HG03135 (cell line): ENCODE measurements around the gene NGF.
"Not testable (repeated sequence)": the region's sequence is repeated elsewhere in the genome, so short reads cannot be mapped to it uniquely, and the experiment has no call there.

ENCODE experiments used
- ATAC-seq: cut with Tn5 transposase; IDR thresholded peaks from one replicate; pipeline ENCODE4 v1.9.1; 2021; ENCODE audit warnings: mild to moderate bottlenecking, moderate library complexity; ENCODE audit not compliant: unreplicated experiment

Gene NGF

DNA sequence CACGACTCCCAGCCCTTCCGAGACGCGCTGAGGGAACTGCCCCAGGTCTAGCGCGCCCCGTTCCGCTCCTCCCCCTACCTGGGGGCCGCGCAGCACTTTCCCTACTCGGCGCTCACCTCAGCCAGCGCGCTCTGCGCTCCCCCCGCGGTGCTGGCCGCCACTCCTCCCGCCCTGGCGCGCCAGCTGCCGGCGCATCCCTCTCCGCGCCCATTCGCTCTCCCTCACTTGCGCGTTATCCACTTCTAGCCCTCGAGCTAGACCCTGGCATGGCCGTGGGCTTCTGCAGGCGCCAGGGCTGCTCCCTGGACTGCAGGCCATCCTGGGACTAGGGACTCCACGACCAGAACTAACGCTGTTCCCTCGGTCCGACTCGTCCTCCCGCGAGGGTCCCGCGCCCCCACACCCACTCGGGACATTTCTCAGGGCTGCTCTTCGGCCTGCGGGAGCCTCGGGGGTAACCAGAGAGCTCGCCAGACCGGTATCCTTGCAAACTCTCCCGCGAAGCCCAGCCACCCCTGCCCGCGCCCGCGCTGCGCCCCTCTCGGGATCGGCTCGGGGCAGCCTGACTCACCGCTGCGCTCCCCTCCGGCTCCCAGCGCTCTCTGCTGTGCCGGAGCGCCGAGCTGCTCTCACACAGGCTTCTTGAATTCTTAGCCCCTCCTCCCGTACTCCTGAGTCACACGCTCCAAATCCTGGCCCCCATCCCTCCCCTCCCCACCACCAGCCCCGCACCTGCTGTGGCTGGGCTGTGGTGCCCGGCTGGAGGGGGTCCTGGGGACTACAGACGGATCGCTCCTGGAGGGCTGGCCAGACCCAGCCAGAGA is at the start of gene NGF:
Gene NGF (minus strand): TSS at position 617 of the 824 bp plus-strand sequence. CDS start 51,454 bp downstream, outside the sequence.
- ATAC-seq = no peak

- ATAC-seq = not testable (repeated sequence)
Observed at GRCh38 chr1:115383455-115383854, 45.4 kb upstream of the NGF start.

GRCh38 chr1:115379943-115380342 is 41.9 kb upstream of the NGF start:
- no peak for ATAC-seq

DNA sequence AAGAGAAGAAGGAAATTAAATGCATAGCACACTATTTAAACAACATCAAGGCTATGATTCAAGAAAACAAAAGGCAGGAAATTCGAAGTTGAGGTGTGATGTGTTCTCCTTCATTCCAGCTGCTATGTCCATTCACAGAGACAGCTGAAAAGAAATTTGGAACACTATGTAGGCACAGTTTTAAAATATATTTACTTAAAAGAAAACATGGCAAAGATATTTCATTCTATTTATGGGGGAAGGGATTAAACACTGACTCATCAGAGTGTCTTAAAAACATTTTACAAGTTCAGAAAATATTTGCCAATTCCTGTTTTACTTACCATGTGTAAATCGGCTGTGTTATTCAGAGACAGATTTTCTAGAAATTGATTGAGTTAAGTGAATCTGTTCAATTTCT is 39.4 kb upstream of the NGF start:
- no peak for ATAC-seq

DNA sequence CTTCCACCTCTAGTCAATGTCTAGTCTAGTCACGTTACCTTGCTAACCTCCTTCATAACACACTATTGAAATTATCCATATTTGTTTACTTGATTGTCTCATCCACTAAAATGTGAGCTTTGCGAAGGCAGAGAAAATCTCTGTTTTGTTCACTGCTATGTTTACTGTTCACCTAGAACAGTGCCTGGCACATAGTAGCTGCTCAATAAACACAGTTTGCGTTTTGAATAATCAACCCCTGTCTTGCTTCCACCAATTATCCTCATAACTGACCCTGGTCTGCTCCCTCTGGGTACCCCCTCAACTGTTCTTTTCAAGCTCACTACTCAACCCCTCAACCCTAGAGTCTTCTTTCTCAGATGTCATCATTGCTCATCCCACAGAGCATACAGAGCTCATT is 36.5 kb upstream of the NGF start:
- ATAC-seq = no peak

- no peak for ATAC-seq
Observed at GRCh38 chr1:115373305-115373704, 35.3 kb upstream of the NGF start.

- ATAC-seq = no peak
Observed at GRCh38 chr1:115365738-115366137, 27.7 kb upstream of the NGF start.

DNA sequence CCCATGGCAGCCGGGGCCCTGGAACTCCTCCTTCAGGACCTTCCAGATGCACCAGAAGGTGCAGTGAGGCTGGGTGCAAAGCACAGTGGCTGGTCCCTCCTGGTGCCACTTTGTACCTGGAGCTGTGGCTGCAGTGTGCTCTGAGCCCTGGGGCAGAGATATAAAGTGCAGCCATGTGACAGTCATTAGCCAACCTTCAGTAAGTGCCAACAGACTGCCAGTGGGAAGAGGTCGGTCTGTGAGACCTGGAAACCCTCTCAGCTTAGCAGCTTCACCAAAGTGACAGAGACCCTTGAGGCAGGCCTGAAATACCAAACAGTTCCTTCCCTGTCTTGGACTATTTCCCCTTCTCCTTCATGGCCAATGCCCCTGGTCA is 26.7 kb upstream of the NGF start:
- ATAC-seq = no peak

DNA sequence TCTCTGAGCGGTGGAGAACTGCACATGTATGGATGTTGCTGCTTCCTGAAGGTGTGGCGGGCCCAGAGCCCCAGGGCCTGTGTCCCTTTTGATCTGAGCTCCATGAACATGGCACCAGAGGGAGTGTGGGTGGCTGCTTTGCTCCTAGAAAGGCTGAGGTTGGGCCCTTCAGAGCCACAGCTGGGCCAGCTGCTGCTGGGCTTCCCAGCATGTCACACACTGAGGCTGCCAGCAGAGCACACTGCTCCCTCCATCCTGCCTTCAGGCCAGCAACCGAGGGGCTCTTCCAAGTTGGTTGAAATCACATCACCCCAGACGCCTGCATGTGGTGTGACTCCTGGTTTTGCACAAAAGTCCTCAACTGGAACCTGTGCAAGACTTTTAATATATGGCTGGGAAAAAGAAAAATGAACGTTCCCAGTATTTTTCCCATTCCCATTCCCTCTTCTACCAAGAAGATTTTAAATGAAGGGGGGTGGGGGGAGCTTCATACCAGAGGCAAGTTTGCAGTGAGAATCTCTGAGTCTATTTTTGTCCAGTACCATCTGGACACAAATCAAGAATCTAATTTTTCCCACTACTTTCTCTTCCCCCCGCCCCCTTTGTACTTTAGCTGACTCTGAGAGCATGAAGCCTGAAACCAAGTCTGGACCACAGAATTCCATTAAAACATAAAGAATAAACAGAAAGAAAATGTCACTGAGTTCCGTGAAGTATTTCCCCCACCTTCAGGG is 26.2 kb upstream of the NGF start:
- no peak for ATAC-seq

DNA sequence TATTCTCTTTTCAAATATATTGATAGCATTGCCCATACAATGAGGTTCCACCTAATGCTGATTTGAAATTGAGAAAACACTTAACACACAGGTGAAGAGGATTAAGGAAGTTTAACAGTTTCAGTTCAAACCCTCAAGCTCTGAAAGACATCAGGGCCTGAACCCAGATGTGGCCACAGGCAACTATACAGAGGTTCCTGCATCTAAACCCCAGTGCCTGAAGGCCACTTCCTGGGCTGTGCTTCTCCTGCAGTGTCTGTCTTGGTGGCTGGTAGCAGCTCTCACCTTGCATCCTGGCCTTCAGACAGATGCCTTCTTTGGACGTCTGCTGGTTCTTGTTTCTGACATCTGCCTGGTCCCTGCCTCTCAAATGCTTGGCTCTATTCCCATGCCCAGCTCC is 25.1 kb upstream of the NGF start:
- no peak for ATAC-seq

GRCh38 chr1:115360505-115361129 is 22.6 kb upstream of the NGF start:
- ATAC-seq = not testable (repeated sequence)

DNA sequence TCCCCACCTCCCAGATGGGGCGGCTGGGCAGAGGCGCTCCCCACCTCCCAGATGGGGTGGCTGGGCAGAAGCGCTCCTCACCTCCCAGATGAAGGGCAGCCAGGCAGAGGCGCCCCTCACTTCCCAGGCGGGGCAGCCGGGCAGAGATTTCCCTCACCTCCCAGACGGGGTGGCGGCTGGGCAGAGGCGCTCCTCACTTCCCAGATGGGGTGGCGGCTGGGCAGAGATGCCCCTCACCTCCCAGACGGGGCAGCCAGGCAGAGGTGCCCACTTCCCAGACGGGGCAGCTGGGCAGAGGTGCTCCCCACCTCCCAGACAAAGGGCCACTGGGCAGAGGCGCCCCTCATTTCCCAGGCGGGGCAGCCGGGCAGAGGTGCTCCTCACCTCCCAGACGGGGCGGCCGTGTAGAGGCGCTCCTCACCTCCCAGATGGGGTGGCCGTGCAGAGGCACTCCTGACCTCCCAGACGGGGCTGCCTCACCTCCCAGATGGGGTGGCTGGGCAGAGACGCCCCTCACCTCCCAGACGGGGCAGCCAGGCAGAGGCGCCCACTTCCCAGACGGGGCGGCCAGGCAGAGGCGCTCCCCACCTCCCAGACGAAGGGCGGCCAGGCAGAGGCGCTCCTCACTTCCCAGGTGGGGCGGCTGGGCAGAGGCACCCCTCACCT is 21.9 kb upstream of the NGF start:
- ATAC-seq = not testable (repeated sequence)

GRCh38 chr1:115356356-115356755 is 18.3 kb upstream of the NGF start:
- no peak for ATAC-seq

GRCh38 chr1:115355069-115355468 is 17.0 kb upstream of the NGF start:
- ATAC-seq = no peak

- ATAC-seq = no peak
Observed at GRCh38 chr1:115351143-115351542, 13.1 kb upstream of the NGF start.

DNA sequence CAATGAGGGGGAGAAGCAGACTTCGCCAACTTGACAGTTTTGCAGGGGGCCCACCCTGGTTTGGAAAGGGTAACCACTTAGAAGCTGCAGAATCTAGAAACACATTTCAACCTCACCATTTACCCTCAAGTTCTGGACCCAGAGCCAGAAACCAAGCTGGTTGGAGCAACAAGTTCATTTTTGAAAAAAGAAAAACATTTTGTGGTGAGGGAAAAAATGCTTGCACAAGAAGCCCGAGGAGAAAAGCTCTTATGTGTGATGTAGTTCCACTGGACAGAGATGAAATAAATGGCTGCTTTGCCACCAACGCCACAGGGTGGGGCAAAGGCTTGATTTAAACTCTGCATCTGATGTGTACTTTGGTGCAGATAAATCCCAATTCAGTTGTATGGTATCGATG is 10.6 kb upstream of the NGF start:
- no peak for ATAC-seq

- no peak for ATAC-seq
Observed at GRCh38 chr1:115347282-115347681, 9.2 kb upstream of the NGF start.

GRCh38 chr1:115343200-115343737 is 5.2 kb upstream of the NGF start:
- ATAC-seq = no peak

DNA sequence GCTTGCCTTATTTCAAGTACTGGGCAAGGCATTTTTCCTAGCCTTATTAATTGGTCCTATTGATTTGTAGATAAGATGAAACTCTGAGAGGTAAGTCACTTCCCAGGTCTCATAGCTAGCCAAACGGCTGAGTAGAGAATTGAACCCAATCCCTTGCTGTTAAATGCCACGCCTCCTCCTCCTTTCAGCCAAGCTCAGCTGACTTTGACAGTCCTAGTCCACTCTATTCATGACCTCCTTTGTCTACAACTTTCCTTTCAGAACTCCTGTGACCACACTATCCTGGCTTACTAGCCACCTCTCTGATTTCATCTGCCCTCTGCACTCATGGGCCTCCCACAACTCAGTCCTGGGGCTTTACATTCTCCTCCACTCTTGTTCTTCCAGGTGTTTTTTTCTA is 3.9 kb upstream of the NGF start:
- ATAC-seq = no peak

GRCh38 chr1:115340879-115341278 is 2.8 kb upstream of the NGF start:
- ATAC-seq = no peak

- no peak for ATAC-seq
Observed at GRCh38 chr1:115338457-115338820, 390 bp upstream of the NGF start.
